ENCODE measurements around the gene PPP6R3. TPM values are rescaled to one million over a fixed set of nuclear protein-coding genes. Genes with fewer than 3 reads are reported as not detected.
A peak's percentile ranks its signal among the peaks of the same experiment; 100 is the strongest.

The PPP6R3 gene
- total and polyA plus RNA-seq, 5 donors: 22.1 to 101 (median 89.7) TPM

- Histone ChIP-seq H3K4me1 (ENCODE audit: control insufficient read depth, insufficient read depth, low read length) (no peaks in the 10 kb centered on the region), H3K27me3 (ENCODE audit: control insufficient read depth, insufficient read depth) (no peaks in the 10 kb centered on the region), H3K9me3 (ENCODE audit: control insufficient read depth, low read length) (peaks cover 2% of the 10 kb centered on the region), H3K4me3 (ENCODE audit: low read length) (no peak overlapping the region), H3K27ac (ENCODE audit: low read length) (no peak overlapping the region)
- intact Hi-C loops (cut with DNase I): no loop called here
- DNase-seq (no peak), ATAC-seq (peak in 1 of 2 donors; percentile 10)
- 68% methylated on average over 16 of the region's 16 CpGs for WGBS
These were observed 191.6 kb downstream of the PPP6R3 start for GRCh38 chr11:68651985-68652682.

- intact Hi-C loops (cut with DNase I): no loop called here
- no peaks in the 10 kb centered on the region for H3K4me1 ChIP-seq (ENCODE audit: control insufficient read depth, insufficient read depth, low read length)
- H3K9me3 ChIP-seq (ENCODE audit: control insufficient read depth, low read length): peaks cover under 1% of the 10 kb centered on the region
- H3K27ac ChIP-seq (ENCODE audit: low read length): no peak overlapping the region
- no peak for DNase-seq
- ATAC-seq: no peak
- no peak overlapping the region for H3K4me3 ChIP-seq (ENCODE audit: low read length)
- 84% methylated on average over 12 of the region's 12 CpGs for WGBS
- H3K27me3 ChIP-seq (ENCODE audit: control insufficient read depth, insufficient read depth): no peaks in the 10 kb centered on the region
These were observed 192.2 kb downstream of the PPP6R3 start for GRCh38 chr11:68652683-68653156.

- Histone ChIP-seq H3K4me3 (ENCODE audit: low read length) (no peak overlapping the region), H3K4me1 (ENCODE audit: control insufficient read depth, insufficient read depth, low read length) (no peaks in the 10 kb centered on the region), H3K9me3 (ENCODE audit: control insufficient read depth, low read length) (no peaks in the 10 kb centered on the region), H3K27ac (ENCODE audit: low read length) (no peak overlapping the region), H3K27me3 (ENCODE audit: control insufficient read depth, insufficient read depth) (no peaks in the 10 kb centered on the region)
- ATAC-seq: no peak
- intact Hi-C loops (cut with DNase I): no loop called here
- DNase-seq: no peak
- WGBS: 77% methylated on average over 24 of the region's 24 CpGs
These were observed 193.2 kb downstream of the PPP6R3 start for GRCh38 chr11:68653486-68654430.

GRCh38 chr11:68654978-68655377, 194.4 kb downstream of the PPP6R3 start:
- Histone ChIP-seq H3K4me3 (ENCODE audit: low read length) (no peak overlapping the region), H3K9me3 (ENCODE audit: control insufficient read depth, low read length) (no peaks in the 10 kb centered on the region), H3K27ac (ENCODE audit: low read length) (no peak overlapping the region), H3K4me1 (ENCODE audit: control insufficient read depth, insufficient read depth, low read length) (no peaks in the 10 kb centered on the region), H3K27me3 (ENCODE audit: control insufficient read depth, insufficient read depth) (no peaks in the 10 kb centered on the region)
- DNase-seq (no peak), ATAC-seq (no peak)
- intact Hi-C loops (cut with DNase I): no loop called here
- WGBS: 90% methylated on average over 8 of the region's 8 CpGs

- 75% methylated on average over 7 of the region's 7 CpGs for whole genome bisulfite sequencing
- Histone ChIP-seq H3K27me3 (ENCODE audit: control insufficient read depth, insufficient read depth) (no peaks in the 10 kb centered on the region), H3K4me1 (ENCODE audit: control insufficient read depth, insufficient read depth, low read length) (no peaks in the 10 kb centered on the region), H3K4me3 (ENCODE audit: low read length) (no peak overlapping the region), H3K9me3 (ENCODE audit: control insufficient read depth, low read length) (no peaks in the 10 kb centered on the region), H3K27ac (ENCODE audit: low read length) (no peak overlapping the region)
- DNase-seq (no peak), ATAC-seq (no peak)
- intact Hi-C loops (cut with DNase I): no loop called here
These were observed 194.9 kb downstream of the PPP6R3 start for GRCh38 chr11:68655406-68655805.

- 84% methylated on average over 8 of the region's 8 CpGs for WGBS
These were observed 195.3 kb downstream of the PPP6R3 start for GRCh38 chr11:68655806-68656205.

GRCh38 chr11:68657021-68657780, 196.6 kb downstream of the PPP6R3 start:
- H3K4me1 ChIP-seq (ENCODE audit: control insufficient read depth, insufficient read depth, low read length): no peaks in the 10 kb centered on the region
- no peak overlapping the region for H3K27ac ChIP-seq (ENCODE audit: low read length)
- WGBS: 93% methylated on average over 11 of the region's 11 CpGs
- no peak for ATAC-seq
- no peaks in the 10 kb centered on the region for H3K27me3 ChIP-seq (ENCODE audit: control insufficient read depth, insufficient read depth)
- intact Hi-C loops (cut with DNase I): no loop called here
- H3K9me3 ChIP-seq (ENCODE audit: control insufficient read depth, low read length): no peaks in the 10 kb centered on the region
- H3K4me3 ChIP-seq (ENCODE audit: low read length): no peak overlapping the region
- no peak for DNase-seq

More at GRCh38 chr11:68655806-68656205, 195.3 kb downstream of the PPP6R3 start:
- H3K9me3 ChIP-seq (ENCODE audit: control insufficient read depth, low read length): no peaks in the 10 kb centered on the region
- intact Hi-C loops (cut with DNase I): no loop called here
- no peak overlapping the region for H3K27ac ChIP-seq (ENCODE audit: low read length)
- H3K4me1 ChIP-seq (ENCODE audit: control insufficient read depth, insufficient read depth, low read length): no peaks in the 10 kb centered on the region
- ATAC-seq (no peak), DNase-seq (no peak)
- H3K4me3 ChIP-seq (ENCODE audit: low read length): no peak overlapping the region
- no peaks in the 10 kb centered on the region for H3K27me3 ChIP-seq (ENCODE audit: control insufficient read depth, insufficient read depth)

GRCh38 chr11:68658097-68658496, 197.5 kb downstream of the PPP6R3 start:
- no peaks in the 10 kb centered on the region for H3K9me3 ChIP-seq (ENCODE audit: control insufficient read depth, low read length)
- intact Hi-C loops (cut with DNase I): no loop called here
- no peak for ATAC-seq
- H3K27me3 ChIP-seq (ENCODE audit: control insufficient read depth, insufficient read depth): no peaks in the 10 kb centered on the region
- 96% methylated on average over 8 of the region's 8 CpGs for WGBS
- no peak overlapping the region for H3K4me3 ChIP-seq (ENCODE audit: low read length)
- DNase-seq: no peak
- H3K4me1 ChIP-seq (ENCODE audit: control insufficient read depth, insufficient read depth, low read length): no peaks in the 10 kb centered on the region
- no peak overlapping the region for H3K27ac ChIP-seq (ENCODE audit: low read length)

GRCh38 chr11:68658661-68659060, 198.1 kb downstream of the PPP6R3 start:
- H3K27me3 ChIP-seq (ENCODE audit: control insufficient read depth, insufficient read depth): no peaks in the 10 kb centered on the region
- peak in 1 of 3 donors; percentile 51 for DNase-seq
- H3K4me3 ChIP-seq (ENCODE audit: low read length): no peak overlapping the region
- intact Hi-C loops (cut with DNase I): no loop called here
- H3K27ac ChIP-seq (ENCODE audit: low read length): no peak overlapping the region
- ATAC-seq: peak; percentile 34 to 45
- WGBS: 57% methylated on average over 13 of the region's 13 CpGs
- no peaks in the 10 kb centered on the region for H3K4me1 ChIP-seq (ENCODE audit: control insufficient read depth, insufficient read depth, low read length)
- no peaks in the 10 kb centered on the region for H3K9me3 ChIP-seq (ENCODE audit: control insufficient read depth, low read length)

GRCh38 chr11:68659158-68659921, 198.8 kb downstream of the PPP6R3 start:
- Histone ChIP-seq H3K4me1 (ENCODE audit: control insufficient read depth, insufficient read depth, low read length) (no peaks in the 10 kb centered on the region), H3K27ac (ENCODE audit: low read length) (no peak overlapping the region), H3K27me3 (ENCODE audit: control insufficient read depth, insufficient read depth) (no peaks in the 10 kb centered on the region), H3K4me3 (ENCODE audit: low read length) (no peak overlapping the region), H3K9me3 (ENCODE audit: control insufficient read depth, low read length) (no peaks in the 10 kb centered on the region)
- DNase-seq (peak; percentile 82 to 86 (median 84)), ATAC-seq (peak; percentile 81 to 87)
- 41% methylated on average over 22 of the region's 22 CpGs for WGBS
- intact Hi-C loops (cut with DNase I): no loop called here
